ENCODE data around the gene MYO19.

The MYO19 gene, protein sequence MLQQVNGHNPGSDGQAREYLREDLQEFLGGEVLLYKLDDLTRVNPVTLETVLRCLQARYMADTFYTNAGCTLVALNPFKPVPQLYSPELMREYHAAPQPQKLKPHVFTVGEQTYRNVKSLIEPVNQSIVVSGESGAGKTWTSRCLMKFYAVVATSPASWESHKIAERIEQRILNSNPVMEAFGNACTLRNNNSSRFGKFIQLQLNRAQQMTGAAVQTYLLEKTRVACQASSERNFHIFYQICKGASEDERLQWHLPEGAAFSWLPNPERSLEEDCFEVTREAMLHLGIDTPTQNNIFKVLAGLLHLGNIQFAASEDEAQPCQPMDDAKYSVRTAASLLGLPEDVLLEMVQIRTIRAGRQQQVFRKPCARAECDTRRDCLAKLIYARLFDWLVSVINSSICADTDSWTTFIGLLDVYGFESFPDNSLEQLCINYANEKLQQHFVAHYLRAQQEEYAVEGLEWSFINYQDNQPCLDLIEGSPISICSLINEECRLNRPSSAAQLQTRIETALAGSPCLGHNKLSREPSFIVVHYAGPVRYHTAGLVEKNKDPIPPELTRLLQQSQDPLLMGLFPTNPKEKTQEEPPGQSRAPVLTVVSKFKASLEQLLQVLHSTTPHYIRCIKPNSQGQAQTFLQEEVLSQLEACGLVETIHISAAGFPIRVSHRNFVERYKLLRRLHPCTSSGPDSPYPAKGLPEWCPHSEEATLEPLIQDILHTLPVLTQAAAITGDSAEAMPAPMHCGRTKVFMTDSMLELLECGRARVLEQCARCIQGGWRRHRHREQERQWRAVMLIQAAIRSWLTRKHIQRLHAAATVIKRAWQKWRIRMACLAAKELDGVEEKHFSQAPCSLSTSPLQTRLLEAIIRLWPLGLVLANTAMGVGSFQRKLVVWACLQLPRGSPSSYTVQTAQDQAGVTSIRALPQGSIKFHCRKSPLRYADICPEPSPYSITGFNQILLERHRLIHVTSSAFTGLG

DNA sequence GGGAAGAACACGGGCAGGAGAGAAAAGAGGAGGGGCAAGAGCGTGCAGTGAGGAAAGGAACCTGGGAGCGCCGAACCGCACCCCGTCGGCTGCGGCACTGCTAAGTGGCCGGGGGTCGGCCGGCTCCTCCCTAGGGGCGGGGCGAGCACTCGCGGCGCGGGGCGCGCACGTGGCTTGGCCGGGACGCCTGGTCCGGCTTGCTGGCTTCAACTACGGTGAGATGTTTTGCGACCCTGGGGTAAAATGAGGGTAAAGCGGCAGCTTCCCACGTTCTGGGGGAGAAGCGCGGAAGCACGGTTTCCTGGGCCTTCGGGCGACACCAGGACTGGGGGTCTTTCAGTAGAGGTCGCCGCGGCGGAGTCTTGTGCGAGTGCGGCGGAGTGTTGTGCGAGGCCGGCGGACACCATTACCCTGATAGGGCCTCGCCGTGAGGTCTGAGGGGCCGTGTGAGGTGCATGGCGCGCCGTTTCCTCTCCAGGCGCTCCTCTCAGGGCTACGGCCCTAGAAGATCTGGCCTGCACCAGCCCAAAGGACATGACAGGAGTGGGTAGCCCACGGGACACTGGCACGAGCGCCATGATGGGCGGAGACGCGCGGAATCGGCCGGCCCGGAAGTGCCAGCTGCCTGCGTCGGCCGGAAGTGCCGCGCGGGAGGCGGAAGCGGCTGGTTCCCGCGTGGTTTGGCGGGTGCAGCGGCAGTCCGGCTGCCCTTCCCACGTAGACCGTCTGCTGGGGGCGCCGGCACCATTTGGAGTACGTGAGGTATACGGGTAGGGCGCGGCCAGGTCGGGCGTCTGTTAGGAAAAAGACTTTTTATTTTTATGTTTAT, at the start of gene MYO19, which contains the start of gene PIGW:
TSS of gene MYO19 (minus strand) at position 29 of the 829 bp plus-strand sequence. CDS start 2,330 bp downstream, outside the sequence.
TSS of gene PIGW (plus strand) at position 148 of the 829 bp plus-strand sequence. CDS start 2,115 bp downstream, outside the sequence.
- H3K4me3 ChIP-seq (ENCODE audit: low read length), result peak within 1 kb of the TSS; percentile 99
- TF ChIP-seq CTCF (conservative IDR thresholded peaks at IDR 0.05; ENCODE audit: low read length), result no peak
- peak; percentile 87 for DNase-seq (ENCODE audit: low read depth)

DNA sequence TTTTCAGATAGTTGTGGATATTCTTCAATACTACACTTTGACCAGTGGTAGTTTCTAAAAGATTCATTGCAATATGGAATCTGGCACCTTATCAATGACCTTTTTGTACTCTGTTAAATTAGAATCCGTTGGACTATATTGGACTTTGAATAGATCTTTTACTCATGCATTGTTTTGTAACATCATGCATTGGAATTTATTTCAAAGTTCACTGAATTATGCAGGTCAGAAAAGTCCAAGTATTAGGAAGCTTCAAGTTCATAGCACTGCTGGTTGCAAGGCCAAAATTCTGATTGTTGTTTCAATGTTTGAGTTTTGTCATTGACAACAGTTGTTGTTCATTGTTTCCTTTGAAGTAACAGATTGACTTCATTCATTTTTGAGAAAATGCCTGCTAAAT, 49.1 kb upstream of the MYO19 start:
- TF ChIP-seq CTCF (conservative IDR thresholded peaks at IDR 0.05; ENCODE audit: low read length), result no peak
- DNase-seq (ENCODE audit: low read depth), result no peak
- no peak overlapping the region for H3K4me3 ChIP-seq (ENCODE audit: low read length)

DNA sequence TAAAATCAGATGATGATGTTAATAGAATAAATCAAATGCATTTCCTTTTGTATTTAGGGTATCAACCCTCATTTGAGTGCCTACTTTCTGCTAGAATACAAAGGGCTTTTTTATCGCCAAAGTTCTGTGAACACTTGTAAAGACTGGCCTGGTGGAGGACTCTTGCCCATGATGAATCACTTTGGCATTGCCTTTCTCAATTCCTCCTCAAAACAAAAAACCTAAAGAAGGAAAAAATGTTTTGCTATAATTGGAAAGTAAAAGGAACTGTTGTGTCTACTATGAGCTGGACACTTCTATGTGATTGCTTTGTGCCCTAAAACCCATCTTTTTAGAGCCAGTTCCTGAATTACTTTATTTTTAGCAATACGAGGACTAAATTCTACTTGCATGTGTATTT, 44.0 kb upstream of the MYO19 start:
- no peak for TF ChIP-seq CTCF (conservative IDR thresholded peaks at IDR 0.05; ENCODE audit: low read length)
- H3K4me3 ChIP-seq (ENCODE audit: low read length), result no peak overlapping the region
- DNase-seq (ENCODE audit: low read depth), result peak; percentile 35

DNA sequence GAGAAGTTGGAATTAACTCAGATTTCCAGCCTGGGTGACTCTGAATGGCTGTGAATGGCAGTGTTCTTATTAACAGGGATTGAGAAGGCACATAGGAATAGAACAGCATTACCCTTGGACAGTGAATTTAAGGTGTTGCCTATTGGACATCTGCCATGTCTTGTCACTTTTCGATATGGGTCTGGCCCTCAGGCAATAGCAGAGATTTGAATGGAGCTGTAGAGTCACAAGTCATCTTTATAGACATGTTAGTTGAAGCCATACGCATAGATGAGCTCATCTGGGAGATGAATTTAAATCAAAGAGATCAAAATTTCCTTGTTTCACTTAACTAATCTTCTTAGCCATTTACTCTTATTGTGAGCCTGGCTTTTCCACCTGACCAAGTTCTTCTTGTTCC, 42.1 kb upstream of the MYO19 start:
- no peak for TF ChIP-seq CTCF (conservative IDR thresholded peaks at IDR 0.05; ENCODE audit: low read length)
- no peak overlapping the region for H3K4me3 ChIP-seq (ENCODE audit: low read length)
- DNase-seq (ENCODE audit: low read depth), result no peak

DNA sequence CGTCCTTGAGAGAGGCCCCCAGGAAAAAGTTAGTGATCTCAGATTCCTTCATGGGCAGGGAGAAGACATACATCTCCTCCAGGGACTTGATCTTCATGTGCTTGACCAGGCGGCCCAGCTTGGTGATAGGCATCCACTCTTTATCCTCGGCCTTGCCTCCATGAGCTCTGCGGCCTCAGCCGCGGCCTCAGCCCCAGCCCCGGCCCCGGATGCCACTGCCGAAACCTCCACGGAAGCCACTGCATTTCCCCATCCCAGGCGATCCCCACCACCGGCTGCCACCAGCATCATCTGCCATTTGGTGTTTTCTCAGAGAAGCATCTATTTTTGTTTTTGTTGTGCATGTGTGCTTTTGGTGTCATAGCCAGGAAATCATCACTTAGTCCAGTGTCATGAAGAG, 40.4 kb upstream of the MYO19 start:
- no peak for TF ChIP-seq CTCF (conservative IDR thresholded peaks at IDR 0.05; ENCODE audit: low read length)
- no peak for DNase-seq (ENCODE audit: low read depth)
- no peak overlapping the region for H3K4me3 ChIP-seq (ENCODE audit: low read length)

DNA sequence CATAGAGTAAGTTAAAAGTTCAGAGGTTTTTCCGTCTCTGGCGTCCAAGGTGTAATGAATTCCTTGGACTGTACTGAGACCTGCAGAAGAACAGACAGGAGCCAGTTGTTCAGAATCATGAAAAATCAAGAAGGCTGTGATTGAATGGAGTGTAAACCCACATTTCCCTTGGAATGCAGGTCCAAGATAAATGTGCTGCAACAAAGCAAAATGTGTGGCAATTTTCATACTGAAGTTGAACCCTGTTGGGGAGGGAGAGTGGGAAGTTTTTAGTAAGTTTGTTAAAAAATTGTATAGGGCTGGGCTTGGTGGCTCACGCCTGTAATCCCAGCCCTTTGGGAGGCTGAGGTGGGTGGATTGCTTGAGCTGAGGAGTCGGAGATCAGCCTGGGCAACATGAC, 31.4 kb upstream of the MYO19 start:
- H3K4me3 ChIP-seq (ENCODE audit: low read length), result no peak overlapping the region
- DNase-seq (ENCODE audit: low read depth), result peak; percentile 16
- TF ChIP-seq CTCF (conservative IDR thresholded peaks at IDR 0.05; ENCODE audit: low read length), result no peak
